HG03139 (cell line): ENCODE results near the gene CYP1A2.
"Not testable (repeated sequence)": the region's sequence is repeated elsewhere in the genome, so short reads cannot be mapped to it uniquely, and the experiment has no call there.

ENCODE experiments used
- ATAC-seq: cut with Tn5 transposase; IDR thresholded peaks from one replicate; pipeline ENCODE4 v1.9.1; 2021; ENCODE audit not compliant: unreplicated experiment

Gene CYP1A2

GRCh38 chr15:74735305-74735704, 13.3 kb upstream of the CYP1A2 start:
- ATAC-seq = no peak

DNA sequence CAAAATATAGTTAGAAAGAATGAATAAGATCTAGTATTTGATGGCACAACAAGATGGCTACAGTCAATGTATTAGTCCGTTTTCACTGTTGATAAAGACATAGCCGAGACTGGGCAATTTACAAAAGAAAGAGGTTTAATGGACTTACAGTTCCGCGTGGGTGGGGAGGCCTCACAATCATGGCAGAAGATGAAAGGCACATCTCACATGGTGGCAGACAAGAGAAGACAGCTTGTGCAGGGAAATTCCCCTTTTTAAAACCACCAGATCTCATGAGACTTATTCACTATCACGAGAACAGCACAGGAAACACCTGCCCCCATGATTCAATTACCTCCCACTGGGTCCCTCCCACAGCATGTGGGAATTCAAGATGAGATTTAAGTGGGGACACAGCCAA, 10.4 kb upstream of the CYP1A2 start:
- ATAC-seq = not testable (repeated sequence)

DNA sequence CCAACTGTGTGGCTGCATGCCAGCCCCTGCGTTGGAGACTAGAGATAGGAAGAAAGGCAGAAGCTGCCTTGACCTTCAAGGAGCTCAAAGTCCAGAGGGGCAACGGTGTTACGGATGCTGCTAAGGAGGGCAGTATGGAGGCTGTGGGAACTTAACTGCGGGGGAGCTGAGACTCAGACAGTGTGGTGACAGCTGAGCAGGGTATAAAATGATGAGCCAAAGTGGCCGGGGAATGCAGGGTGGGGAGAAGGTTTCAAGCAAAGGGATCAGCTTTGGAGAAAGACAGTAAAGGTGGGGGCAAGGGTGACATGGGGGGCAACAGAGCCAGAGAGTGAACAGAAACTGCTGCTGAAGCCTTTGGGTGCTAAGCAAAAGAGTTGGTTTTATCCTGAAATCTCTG, 6.2 kb upstream of the CYP1A2 start:
- no peak for ATAC-seq

DNA sequence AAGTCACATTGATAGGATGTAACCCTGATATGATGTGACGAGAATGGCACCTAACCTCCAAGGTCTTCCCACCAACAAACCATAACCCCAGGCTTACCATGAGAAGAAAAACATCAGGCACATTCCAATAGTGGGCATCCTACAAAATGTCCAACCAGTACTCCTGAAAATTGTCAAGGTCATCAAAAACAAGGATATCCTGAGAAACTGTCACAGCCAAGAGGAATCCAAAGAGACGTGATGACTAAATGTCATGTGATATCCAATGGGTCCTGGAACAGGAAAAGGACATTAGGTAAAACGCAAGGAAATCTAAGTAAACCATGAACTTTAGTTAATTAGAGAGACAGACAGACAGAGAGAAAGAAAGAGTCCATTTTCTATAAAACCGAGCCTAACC, 2.3 kb upstream of the CYP1A2 start:
- no peak for ATAC-seq

- ATAC-seq = no peak
These were observed 1.2 kb downstream of the CYP1A2 start for GRCh38 chr15:74749832-74750231.

DNA sequence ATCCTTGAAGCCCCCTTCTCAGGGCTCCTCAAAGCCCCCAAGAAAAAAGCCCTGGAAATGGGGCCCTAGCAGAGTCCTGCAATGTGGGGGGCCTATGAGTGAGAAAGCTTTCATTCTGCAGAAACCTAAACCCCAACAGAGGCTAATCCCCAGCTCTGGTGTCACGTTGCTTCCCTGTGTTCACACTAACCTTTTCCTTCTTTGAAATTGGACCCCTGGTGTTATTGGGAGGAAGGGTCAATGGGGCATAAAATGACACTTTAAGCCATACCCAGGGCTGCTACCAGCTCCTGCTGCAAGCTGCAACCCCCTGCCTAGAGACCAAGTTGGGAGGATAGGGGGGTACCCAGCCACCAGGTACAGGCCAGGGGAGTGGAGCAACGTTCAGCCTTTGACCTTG, 2.1 kb downstream of the CYP1A2 start:
- ATAC-seq = no peak

GRCh38 chr15:74752011-74752410, 3.4 kb downstream of the CYP1A2 start:
- no peak for ATAC-seq

- ATAC-seq = no peak
These were observed 3.9 kb downstream of the CYP1A2 start for GRCh38 chr15:74752531-74752930.

GRCh38 chr15:74754593-74755215, 6.1 kb downstream of the CYP1A2 start:
- ATAC-seq = no peak

- ATAC-seq = no peak
These were observed 10.1 kb downstream of the CYP1A2 start for GRCh38 chr15:74758736-74759135.

DNA sequence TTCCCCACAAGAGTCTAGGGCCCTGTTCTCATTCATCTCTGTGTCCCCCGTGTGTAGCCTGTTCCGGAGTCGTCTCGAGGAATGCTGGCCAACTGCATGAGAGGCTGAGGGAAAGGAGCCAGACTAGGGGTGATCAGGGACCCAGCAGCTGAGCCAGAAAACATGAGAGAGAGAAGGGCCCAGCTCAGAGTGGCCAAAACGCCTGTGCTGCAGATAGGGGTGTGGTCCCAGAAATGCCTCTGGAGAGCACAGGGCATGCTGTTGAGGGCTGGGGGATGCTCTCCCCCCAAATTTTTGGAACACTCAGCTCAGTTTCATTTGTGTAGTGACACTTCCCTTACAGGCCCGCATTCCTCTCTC, 14.1 kb downstream of the CYP1A2 start:
- no peak for ATAC-seq

- ATAC-seq = no peak
These were observed 14.8 kb downstream of the CYP1A2 start for GRCh38 chr15:74763416-74763815.

- no peak for ATAC-seq
These were observed 18.8 kb downstream of the CYP1A2 start for GRCh38 chr15:74767167-74768098.

GRCh38 chr15:74768099-74768770, 19.6 kb downstream of the CYP1A2 start:
- ATAC-seq = no peak

GRCh38 chr15:74768771-74769342, 20.2 kb downstream of the CYP1A2 start:
- ATAC-seq = no peak

DNA sequence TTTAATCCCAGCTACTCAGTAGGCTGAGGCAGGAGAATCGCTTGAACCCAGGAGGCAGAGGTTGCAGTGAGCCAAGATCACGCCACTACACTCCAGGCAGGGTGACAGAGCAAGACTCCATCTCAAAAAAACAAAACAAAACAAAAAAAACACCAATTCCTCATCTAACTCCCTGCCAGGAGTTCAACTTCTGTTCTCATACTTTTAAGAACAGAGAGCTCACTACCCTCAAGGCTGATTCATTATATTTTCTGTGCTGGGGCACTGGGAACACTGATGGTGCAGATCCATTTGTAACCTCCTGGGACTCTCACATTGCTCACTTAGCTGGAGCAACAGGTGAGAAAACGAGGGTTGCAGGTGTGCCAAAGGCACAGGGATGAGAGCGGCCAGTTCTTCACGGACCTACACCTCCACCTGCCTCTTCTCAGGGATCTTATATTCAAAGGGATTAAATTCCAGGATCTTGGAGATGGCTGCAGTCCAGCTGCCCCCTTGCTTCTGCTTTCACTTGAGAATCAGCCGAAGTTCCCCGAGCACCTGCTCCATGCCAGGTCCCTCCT, 20.9 kb downstream of the CYP1A2 start:
- no peak for ATAC-seq

- no peak for ATAC-seq
These were observed 21.7 kb downstream of the CYP1A2 start for GRCh38 chr15:74770211-74770903.

DNA sequence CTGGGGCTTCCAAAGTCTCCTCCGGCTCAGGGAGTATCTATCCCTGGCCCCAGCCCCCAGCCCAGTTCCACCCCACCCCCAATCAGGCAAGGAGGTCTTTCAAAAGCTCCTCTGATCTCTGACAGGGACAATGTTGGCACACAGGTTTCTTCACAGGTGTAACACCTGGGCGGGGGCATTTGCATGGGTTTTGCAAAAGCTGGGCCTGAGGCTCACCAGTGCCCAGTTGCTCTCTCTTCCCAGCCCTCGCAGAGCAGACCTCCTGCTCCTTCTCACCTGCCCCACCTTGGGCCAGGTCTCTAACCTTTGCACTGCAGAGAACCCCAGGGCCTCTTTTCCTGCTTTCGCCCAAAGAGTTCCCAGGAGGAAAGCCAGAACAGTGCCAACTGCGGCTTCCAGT, 24.7 kb downstream of the CYP1A2 start:
- ATAC-seq = no peak

- no peak for ATAC-seq
These were observed 25.1 kb downstream of the CYP1A2 start for GRCh38 chr15:74773731-74774252.

GRCh38 chr15:74775132-74775562, 26.5 kb downstream of the CYP1A2 start:
- no peak for ATAC-seq
